C4-2B (cell line): ENCODE data around the gene DLG2.
A peak's percentile ranks its signal among the peaks of the same experiment; 100 is the strongest.

Experiments used
- H3K27ac ChIP-seq: fragments of 450-650 bp; 2 replicates; pipeline ENCODE4 v1.5.1; 2017
- ZFX ChIP-seq: fragments of 450-650 bp; IDR thresholded peaks from 2 replicates; pipeline ENCODE4 v1.6.1; 2017
- TF ChIP-seq, protein P1 (sequence below): fragments of 450-650 bp; conservative IDR thresholded peaks from 2 replicates; pipeline ENCODE4 v1.5.1; 2017; ENCODE audit warnings: mild to moderate bottlenecking

The DLG2 gene

DNA sequence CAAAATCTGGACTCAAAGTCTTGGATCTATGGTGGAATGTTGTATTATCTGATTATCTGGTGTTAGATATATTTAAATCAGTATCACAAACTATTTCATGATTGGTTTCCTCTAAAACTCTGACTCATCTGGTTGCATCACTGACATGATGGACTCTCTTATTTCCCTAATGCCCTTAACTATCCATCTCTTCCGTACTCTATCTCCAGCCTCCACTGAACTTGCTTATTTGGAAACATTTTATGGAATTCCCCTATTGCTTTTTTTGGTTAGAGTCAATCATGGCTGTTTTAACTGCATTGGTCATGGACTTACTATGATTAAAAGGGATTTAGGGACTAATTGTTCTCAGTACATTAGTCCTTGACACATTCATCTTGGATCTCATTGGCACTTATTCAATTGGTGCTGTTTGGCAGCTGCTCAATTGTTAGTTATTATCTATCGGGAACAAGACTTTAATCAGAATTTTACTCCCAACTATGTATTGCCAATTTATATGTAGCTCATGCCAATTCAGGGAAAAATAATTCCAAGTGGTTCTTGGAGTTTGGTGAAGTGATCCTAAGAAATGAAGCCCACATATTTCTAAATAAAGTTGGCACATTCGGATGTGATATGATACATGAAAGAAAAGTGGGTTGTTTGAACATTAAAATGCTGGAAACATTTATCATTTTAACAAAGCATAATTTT is 1399.0 kb downstream of the DLG2 start:
- TF ChIP-seq, protein P1, sequence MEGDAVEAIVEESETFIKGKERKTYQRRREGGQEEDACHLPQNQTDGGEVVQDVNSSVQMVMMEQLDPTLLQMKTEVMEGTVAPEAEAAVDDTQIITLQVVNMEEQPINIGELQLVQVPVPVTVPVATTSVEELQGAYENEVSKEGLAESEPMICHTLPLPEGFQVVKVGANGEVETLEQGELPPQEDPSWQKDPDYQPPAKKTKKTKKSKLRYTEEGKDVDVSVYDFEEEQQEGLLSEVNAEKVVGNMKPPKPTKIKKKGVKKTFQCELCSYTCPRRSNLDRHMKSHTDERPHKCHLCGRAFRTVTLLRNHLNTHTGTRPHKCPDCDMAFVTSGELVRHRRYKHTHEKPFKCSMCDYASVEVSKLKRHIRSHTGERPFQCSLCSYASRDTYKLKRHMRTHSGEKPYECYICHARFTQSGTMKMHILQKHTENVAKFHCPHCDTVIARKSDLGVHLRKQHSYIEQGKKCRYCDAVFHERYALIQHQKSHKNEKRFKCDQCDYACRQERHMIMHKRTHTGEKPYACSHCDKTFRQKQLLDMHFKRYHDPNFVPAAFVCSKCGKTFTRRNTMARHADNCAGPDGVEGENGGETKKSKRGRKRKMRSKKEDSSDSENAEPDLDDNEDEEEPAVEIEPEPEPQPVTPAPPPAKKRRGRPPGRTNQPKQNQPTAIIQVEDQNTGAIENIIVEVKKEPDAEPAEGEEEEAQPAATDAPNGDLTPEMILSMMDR: no peak
- no peak for TF ChIP-seq ZFX
- no peak overlapping the region for H3K27ac ChIP-seq

DNA sequence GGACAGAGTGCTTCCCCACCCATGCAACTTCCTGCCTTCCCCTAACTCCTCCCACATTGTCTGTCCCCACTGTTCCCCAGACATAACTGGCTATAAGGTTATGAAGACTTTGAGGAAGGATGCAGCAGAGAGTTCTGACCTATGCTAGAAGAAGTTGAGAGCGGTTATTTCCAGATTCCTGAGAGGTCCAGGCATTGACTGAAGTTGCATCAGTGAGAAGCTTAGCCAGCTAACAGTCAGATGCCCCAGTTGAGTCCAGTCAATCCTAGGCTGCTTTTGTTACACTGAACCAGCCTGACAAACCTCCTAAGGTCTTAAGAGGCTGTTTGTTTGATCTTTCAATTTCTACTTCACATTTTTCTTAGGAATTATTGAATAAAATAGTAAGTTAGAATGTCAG is 1403.1 kb downstream of the DLG2 start:
- TF ChIP-seq ZFX: no peak
- TF ChIP-seq, protein P1: no peak

GRCh38 chr11:84218318-84218717 is 1408.8 kb downstream of the DLG2 start:
- no peak overlapping the region for H3K27ac ChIP-seq
- no peak for TF ChIP-seq ZFX
- TF ChIP-seq, protein P1: no peak

More for the DNA sequence above, 1403.1 kb downstream of the DLG2 start:
- H3K27ac ChIP-seq: no peak overlapping the region

GRCh38 chr11:84215672-84216071 is 1411.5 kb downstream of the DLG2 start:
- TF ChIP-seq, protein P1: no peak
- no peak for TF ChIP-seq ZFX
- no peak overlapping the region for H3K27ac ChIP-seq

- TF ChIP-seq, protein P1: no peak
- TF ChIP-seq ZFX: no peak
- no peak overlapping the region for H3K27ac ChIP-seq
Observed at GRCh38 chr11:84214557-84214956, 1412.6 kb downstream of the DLG2 start.

GRCh38 chr11:84212468-84213390 is 1414.4 kb downstream of the DLG2 start:
- peak overlapping the region; percentile 18; the same call in 1 of the 2 replicates for H3K27ac ChIP-seq
- TF ChIP-seq, protein P1: no peak
- TF ChIP-seq ZFX: no peak

DNA sequence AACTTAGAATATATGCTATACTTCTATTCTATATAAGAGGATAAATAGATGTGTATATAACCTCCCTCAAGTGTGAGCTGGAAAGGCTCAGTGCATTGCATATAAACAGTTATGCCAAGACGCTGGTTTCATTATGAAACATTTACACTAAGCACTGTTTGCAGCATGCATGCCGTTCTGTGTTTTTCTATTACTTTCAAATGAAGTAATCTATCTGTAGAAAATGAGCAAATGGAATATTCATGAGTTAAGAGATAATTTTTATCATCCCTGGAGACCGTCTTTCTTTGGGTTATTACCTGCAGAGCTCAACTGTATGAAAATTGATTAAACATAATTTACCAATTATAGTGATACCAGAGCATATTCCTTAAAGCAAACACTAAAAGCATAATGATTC is 1415.2 kb downstream of the DLG2 start:
- H3K27ac ChIP-seq: no peak overlapping the region
- no peak for TF ChIP-seq ZFX
- TF ChIP-seq, protein P1: no peak
